ENCODE results near the gene GJA8.
"Not testable (repeated sequence)": the region's sequence is repeated elsewhere in the genome, so short reads cannot be mapped to it uniquely, and the experiment has no call there.

DNA sequence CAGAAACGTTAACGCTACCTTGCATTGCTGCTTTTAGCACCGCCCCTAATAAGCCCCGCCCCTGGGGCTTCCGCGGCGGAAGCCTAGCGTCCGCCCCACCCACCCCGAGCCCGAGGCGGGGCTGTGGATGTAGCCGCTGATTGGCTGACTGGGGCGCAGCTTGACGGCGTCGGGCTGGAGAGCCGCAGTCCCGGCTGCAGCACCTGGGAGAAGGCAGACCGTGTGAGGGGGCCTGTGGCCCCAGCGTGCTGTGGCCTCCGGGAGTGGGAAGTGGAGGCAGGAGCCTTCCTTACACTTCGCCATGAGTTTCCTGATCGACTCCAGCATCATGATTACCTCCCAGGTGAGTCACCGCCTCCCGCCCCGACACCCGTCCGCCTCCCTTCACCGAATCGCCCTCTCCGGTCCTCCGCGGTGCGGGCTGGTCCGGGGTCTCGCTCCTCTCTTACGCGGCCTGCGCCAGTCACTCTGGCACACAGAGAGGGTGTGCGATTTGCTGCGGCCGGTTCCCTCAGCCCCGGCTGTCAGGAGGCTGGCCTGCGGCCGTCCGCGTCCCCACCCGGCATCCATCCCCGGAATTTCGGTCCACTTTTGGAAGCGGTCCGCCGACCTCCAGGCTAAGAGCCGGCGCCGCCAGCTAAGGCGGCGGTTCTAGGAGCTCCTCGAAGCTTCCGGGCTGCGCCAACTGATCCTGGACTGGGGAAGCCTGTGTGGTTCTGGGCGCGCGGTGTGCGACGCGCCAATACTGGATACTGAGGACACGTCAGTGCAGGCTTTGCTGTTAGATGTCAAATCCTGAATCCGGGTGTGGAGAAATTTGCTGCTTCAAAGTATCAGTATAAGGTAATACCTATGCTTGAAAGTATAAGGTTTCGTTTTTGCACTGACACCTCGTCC, 25.9 kb downstream of the GJA8 start, which contains the start of gene GPR89B:
- TF ChIP-seq, protein P1, sequence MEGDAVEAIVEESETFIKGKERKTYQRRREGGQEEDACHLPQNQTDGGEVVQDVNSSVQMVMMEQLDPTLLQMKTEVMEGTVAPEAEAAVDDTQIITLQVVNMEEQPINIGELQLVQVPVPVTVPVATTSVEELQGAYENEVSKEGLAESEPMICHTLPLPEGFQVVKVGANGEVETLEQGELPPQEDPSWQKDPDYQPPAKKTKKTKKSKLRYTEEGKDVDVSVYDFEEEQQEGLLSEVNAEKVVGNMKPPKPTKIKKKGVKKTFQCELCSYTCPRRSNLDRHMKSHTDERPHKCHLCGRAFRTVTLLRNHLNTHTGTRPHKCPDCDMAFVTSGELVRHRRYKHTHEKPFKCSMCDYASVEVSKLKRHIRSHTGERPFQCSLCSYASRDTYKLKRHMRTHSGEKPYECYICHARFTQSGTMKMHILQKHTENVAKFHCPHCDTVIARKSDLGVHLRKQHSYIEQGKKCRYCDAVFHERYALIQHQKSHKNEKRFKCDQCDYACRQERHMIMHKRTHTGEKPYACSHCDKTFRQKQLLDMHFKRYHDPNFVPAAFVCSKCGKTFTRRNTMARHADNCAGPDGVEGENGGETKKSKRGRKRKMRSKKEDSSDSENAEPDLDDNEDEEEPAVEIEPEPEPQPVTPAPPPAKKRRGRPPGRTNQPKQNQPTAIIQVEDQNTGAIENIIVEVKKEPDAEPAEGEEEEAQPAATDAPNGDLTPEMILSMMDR (IDR thresholded peaks at IDR 0.05) = peak in 1 of 6 experiments; percentile 23
- peak in 3 of 4 donors; percentile 81 to 93 (median 86) for TF ChIP-seq POLR2A (IDR thresholded peaks at IDR 0.05)
- TF ChIP-seq POLR2AphosphoS5 (IDR thresholded peaks at IDR 0.05) = peak; percentile 36 to 93
- not testable (repeated sequence) for TF ChIP-seq EP300 (IDR thresholded peaks at IDR 0.05)

Measured in upper lobe of left lung (tissue), 4 donors.